Left ventricle myocardium inferior (tissue), 1 donor: ENCODE data around the gene WAS. TPM values are rescaled to one million over a fixed set of nuclear protein-coding genes. Genes with fewer than 3 reads are reported as not detected.
A peak's percentile ranks its signal among the peaks of the same experiment; 100 is the strongest.

Experiments
- DNase-seq: peaks from one replicate; pipeline ENCODE4 v3.0.0-alpha.2; 2020
- H3K27ac ChIP-seq: fragments of 200-600 bp; replicated peaks from 2 replicates; pipeline ENCODE4 v1.8.0; 2021
- H3K27me3 ChIP-seq: fragments of 200-600 bp; 2 replicates; pipeline ENCODE4 v1.8.0; 2021; ENCODE audit warnings: low read depth
- H3K36me3 ChIP-seq: fragments of 200-600 bp; 2 replicates; pipeline ENCODE4 v1.8.0; 2021
- H3K4me1 ChIP-seq: fragments of 200-600 bp; 2 replicates; pipeline ENCODE4 v1.8.0; 2021
- H3K4me3 ChIP-seq: fragments of 200-600 bp; 2 replicates; pipeline ENCODE4 v1.8.0; 2021; ENCODE audit warnings: mild to moderate bottlenecking, moderate library complexity
- H3K9me3 ChIP-seq: fragments of 200-600 bp; replicated peaks from 2 replicates; pipeline ENCODE4 v1.8.0; 2021
- intact Hi-C: fragments of 100-400 bp; cut with micrococcal nuclease; formaldehyde crosslinking; loops from one replicate; pipeline ENCODE4 v1.11.0; 2022
- long read RNA-seq: library from polyadenylated mRNA; unstranded; transcript quantifications from one replicate; pipeline ENCODE4 v2.0.0, GENCODE V29; 2021
- total RNA-seq: library from RNA; stranded (reverse); fragmentation: NEBNext Ultra II Directional; extraction: Animal tissue kit (Norgen Biotek cat#: 25700); gene quantifications from one replicate; pipeline ENCODE4 v1.2.1, GENCODE V29; 2021
- TF ChIP-seq, protein P1 (sequence below): fragments of 200-600 bp; IDR thresholded peaks from 2 replicates; pipeline ENCODE4 v1.8.0; 2021; ENCODE audit warnings: antibody characterized with exemption, mild to moderate bottlenecking, borderline replicate concordance
- donor health status: DM: no; HTN: yes; CAD: no; lungs with severe emphysema.

WAS gene
- 2.3 TPM for total RNA-seq
- long read RNA-seq, result 0 reads

GRCh38 chrX:48683411-48683982 lies at the start of gene WAS:
Gene WAS, plus strand, starts transcription at chrX:48683799. Its CDS starts 55 bp downstream, at chrX:48683854.
- DNase-seq, result no peak
- intact Hi-C loops, result no loop called here

DNA sequence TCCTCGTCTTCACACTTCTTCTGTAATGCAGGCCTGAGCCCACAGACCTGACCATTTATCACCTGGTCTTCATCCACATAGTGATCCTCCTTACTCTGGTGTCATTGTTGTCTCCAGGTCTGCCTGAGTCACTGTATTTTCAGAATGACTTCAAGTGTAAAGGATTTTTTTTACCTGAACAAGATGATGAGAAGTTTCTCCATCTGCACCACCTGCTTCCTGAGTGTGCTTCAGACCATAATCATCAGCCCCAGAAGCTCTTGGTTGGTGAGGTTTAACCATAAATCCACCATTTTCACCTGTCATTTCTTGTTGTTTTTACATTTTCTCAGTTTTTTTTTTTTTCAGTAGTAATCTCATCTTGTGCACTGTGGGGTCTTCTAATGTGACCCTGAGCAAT lies 47.3 kb upstream of the WAS start:
- Histone ChIP-seq H3K4me1 (peaks cover 5% of the 10 kb centered on the region), H3K9me3 (no peaks in the 10 kb centered on the region), H3K27ac (no peak overlapping the region), H3K27me3 (no peaks in the 10 kb centered on the region), H3K36me3 (no peaks in the 10 kb centered on the region), H3K4me3 (no peak overlapping the region)
- TF ChIP-seq, protein P1, sequence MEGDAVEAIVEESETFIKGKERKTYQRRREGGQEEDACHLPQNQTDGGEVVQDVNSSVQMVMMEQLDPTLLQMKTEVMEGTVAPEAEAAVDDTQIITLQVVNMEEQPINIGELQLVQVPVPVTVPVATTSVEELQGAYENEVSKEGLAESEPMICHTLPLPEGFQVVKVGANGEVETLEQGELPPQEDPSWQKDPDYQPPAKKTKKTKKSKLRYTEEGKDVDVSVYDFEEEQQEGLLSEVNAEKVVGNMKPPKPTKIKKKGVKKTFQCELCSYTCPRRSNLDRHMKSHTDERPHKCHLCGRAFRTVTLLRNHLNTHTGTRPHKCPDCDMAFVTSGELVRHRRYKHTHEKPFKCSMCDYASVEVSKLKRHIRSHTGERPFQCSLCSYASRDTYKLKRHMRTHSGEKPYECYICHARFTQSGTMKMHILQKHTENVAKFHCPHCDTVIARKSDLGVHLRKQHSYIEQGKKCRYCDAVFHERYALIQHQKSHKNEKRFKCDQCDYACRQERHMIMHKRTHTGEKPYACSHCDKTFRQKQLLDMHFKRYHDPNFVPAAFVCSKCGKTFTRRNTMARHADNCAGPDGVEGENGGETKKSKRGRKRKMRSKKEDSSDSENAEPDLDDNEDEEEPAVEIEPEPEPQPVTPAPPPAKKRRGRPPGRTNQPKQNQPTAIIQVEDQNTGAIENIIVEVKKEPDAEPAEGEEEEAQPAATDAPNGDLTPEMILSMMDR, result no peak
- no peak for DNase-seq
- intact Hi-C loops, result no loop called here

More at GRCh38 chrX:48683411-48683982, at the start of gene WAS:
- Histone ChIP-seq H3K9me3 (no peaks in the 10 kb centered on the region), H3K27me3 (peaks cover 4% of the 10 kb centered on the region), H3K27ac (peak within 1 kb of the TSS; percentile 44), H3K4me3 (peak within 1 kb of the TSS; percentile 25), H3K4me1 (no peaks in the 10 kb centered on the region), H3K36me3 (no peaks in the 10 kb centered on the region)
- TF ChIP-seq, protein P1, result no peak

- H3K36me3 ChIP-seq, result no peaks in the 10 kb centered on the region
- intact Hi-C loops, result no loop called here
- no peaks in the 10 kb centered on the region for H3K27me3 ChIP-seq
- no peaks in the 10 kb centered on the region for H3K9me3 ChIP-seq
- H3K4me3 ChIP-seq, result no peak overlapping the region
- H3K4me1 ChIP-seq, result peaks cover 2% of the 10 kb centered on the region
- TF ChIP-seq, protein P1, result no peak
- no peak overlapping the region for H3K27ac ChIP-seq
- no peak for DNase-seq
Measured at GRCh38 chrX:48636776-48637175, 46.8 kb upstream of the WAS start.

DNA sequence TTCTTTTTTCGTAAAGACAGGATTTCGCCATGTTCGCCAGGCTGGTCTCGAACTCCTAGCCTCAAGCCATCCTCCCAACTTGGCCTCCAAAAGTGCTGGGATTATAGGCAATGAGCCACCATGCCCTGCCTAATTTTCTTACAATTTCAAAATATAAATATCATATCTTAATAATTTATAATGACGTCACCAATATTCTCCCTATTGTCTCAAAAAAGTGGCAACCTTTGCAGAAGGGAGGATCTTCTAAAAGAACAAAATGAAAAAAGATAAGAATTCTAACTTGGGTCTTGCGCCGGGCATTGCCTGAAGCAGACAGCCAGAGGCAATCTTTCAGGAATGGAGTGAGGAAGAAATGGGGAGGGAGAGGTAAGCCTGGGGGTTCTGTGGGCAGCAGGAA lies 37.9 kb upstream of the WAS start:
- intact Hi-C loops, result no loop called here
- TF ChIP-seq, protein P1, result no peak
- Histone ChIP-seq H3K4me1 (peaks cover 4% of the 10 kb centered on the region), H3K27me3 (no peaks in the 10 kb centered on the region), H3K36me3 (no peaks in the 10 kb centered on the region), H3K27ac (no peak overlapping the region), H3K9me3 (no peaks in the 10 kb centered on the region), H3K4me3 (no peak overlapping the region)
- DNase-seq, result no peak

DNA sequence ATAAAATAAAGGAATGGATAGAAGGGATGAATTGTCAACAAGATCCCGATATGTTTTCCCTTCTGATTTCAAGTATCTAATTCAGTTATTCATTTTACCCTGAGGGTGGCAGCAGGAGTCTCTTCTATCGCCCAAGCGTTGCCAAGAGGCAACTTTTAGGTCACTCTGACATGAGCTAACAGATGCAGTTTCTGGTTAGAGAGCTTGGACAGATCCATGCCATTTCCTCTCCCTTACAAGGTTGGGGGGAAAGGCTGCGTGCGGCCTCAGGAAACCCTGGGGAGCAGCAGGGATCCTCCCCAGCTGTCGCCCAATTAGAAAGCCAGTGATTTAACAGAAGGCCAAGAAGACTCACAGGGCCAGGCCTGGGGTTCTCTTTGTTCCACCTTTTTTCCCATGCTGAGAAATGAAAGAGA lies 35.3 kb upstream of the WAS start:
- DNase-seq, result peak; percentile 11
- intact Hi-C loops, result no loop called here
- H3K4me3 ChIP-seq, result no peak overlapping the region
- no peaks in the 10 kb centered on the region for H3K36me3 ChIP-seq
- TF ChIP-seq, protein P1, result peak; percentile 51
- H3K27me3 ChIP-seq, result no peaks in the 10 kb centered on the region
- no peaks in the 10 kb centered on the region for H3K9me3 ChIP-seq
- peaks cover 4% of the 10 kb centered on the region for H3K4me1 ChIP-seq
- no peak overlapping the region for H3K27ac ChIP-seq
